HG03103 (cell line): Measurements from ENCODE around the gene RALGPS1.

ENCODE experiments used
- ATAC-seq: cut with Tn5 transposase; IDR thresholded peaks from one replicate; pipeline ENCODE4 v1.9.1; 2021; ENCODE audit warnings: low read depth; ENCODE audit not compliant: unreplicated experiment

Gene RALGPS1, protein sequence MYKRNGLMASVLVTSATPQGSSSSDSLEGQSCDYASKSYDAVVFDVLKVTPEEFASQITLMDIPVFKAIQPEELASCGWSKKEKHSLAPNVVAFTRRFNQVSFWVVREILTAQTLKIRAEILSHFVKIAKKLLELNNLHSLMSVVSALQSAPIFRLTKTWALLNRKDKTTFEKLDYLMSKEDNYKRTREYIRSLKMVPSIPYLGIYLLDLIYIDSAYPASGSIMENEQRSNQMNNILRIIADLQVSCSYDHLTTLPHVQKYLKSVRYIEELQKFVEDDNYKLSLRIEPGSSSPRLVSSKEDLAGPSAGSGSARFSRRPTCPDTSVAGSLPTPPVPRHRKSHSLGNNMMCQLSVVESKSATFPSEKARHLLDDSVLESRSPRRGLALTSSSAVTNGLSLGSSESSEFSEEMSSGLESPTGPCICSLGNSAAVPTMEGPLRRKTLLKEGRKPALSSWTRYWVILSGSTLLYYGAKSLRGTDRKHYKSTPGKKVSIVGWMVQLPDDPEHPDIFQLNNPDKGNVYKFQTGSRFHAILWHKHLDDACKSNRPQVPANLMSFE

DNA sequence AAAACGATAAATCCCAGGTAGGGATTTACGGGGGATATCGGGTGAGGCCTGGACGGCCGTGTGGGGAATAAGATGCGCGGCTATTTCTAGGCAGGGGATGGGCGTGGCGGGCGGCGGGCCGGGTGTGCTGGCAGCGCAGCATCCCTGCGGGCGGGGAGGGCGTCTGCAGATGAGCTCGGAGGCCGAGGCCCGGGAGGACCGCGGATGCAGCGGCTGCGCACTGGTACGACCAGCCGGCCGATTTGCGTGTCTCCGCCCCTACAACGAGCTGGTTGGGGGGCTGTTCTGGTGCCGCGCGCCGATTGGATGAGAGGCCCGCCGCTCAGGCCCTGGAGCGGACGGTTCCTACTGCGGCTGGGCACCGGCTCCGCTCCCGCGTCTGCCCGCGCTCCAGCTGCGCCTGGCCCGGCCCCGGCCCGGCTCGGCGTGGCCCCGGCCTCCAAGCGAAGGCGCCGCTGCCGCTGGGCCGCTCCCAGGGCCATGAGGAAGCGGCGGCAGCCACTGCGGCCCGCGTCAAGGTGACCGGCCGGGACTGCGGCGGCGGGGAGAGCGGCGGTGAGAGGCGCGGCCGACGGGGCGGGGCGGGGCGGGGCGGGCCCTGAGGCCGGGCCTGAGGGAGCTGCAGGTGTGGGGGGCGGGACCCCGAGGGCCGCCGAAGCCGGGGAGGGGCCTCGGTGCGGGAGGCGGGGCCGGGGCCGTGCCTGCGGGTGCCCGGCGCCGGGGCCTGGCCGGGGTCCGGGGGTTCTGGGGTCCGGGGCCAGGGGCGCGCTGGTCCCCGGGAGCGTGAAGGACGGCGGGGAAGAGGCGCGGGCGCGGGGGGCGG, at the start of gene RALGPS1:
Gene RALGPS1, plus strand, starts transcription at position 325 of the 823 bp plus-strand sequence. CDS start 47,508 bp downstream, outside the sequence.
- peak; percentile 91 for ATAC-seq

DNA sequence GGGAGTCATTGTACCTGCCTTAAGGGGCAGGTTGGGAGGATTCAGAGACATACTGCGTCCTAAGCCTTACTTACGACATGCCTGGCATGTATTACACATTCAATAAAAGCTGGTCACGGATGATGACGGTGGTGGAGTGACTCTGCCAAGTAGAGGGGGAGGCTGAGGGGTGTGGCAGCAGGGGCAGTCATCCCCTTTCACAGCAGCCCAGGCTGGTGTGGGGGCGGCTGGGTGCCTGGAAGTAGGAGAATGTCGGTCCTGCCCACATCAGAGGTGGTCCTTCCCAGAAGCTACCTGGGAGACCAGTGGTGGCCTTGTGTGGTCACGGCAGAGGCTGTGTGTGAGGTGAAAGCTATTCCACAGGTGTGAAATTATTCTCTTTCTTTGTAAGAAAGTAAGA, 45.2 kb upstream of the RALGPS1 start:
- ATAC-seq: no peak

DNA sequence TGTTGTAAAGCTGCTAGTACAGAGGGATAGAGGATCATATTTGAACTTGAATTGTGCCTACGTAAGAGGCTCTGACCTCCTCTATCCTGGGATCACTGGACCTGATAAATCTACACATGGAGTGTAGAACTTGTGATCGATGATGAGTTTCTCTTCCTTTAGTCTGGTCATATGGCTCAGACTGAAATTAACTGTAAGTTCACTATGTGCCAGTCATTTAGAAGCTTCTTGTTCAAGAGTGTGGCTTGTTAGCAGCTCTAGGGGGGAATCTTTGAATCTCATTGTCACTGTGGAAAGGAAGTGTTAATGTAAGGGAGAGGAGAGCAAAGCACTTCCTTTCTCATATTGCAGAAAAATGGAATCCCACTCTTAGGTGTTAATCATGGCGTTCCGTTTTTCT, 42.1 kb upstream of the RALGPS1 start:
- ATAC-seq: no peak

DNA sequence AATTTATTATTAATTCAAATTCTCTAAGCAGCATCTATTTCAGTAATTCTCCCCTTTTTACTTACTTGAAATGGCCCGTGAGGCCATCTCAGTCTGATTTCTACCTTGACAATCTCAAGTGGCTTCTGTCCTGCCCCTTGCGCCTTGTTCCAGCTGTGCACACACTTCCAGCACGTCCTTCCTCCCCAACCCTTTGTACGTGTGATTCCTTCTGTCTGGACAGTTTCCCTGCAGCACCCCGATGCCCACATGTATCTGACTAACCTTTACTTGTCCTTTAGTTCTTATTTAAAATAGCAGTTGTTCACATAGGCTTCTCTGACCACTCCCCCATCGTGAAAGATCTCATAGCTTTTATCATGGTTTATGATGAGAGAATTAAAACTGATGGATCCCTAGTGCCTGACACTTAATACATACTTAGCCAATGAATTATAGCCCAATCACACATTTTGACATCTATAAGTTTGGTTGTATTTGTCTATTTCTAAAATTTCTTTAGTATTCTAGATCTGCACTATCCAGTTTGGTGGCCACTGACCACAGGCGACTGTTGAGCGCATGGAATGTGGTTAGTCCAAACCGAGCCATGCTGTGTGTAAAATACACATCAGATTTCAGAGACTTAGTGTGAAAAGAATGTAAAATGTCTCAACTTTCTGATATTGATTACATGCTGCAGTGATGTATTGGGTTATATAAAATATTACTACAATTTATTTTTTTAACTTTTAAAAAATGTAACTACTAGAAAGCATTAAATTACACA, 39.9 kb upstream of the RALGPS1 start:
- ATAC-seq: no peak

DNA sequence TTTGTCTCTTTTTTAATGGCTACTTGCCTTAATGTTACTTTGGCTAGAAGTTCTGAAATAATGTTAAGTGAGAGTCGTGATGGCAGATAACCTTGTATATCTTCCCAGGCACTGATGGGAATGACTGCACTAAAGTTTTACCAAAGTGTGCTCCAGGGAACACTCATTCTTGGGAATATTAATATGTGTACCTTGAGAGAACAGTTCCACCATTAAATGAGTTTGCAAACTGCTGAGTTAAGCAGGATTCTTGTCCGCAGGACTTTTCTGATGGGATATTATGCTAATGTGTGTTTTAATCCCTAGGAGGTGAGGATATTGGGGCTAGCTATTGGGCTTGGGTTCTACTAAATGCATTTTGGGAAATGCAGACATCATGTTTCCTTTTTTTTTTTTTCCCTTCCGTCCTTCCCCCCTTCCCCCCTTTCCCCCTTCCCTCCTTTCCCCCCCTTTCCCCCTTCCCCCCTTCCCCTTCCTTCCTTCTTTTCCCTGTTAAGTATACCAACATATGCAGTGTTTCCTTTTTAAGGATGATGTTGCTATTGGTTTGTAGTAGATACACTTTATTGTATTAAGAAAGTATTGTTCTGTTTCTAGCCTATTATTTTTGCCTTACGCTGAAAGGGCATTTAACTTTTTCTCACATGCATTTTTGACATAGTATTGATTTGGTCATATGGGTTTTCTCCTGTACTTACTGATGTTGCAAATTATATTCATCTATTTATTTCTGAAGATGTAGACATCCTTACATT, 38.6 kb upstream of the RALGPS1 start:
- no peak for ATAC-seq

DNA sequence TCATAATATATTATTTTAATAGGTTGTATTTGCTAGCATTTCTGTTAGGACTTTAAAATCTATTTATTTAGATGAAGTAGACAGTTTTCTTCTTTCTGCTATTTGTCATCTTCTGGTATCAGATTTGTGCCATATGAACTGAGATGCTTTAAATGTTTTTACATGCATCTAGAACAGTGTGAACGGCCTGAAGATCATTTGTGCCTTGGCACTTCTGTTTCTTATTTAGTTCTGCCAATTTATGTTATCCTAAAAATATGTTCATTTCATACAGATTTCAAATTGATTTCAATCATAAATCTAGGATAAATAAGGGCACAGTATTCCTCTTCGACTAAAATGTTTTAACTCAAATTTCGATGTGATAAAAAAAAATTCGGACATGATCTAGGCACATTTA, 38.1 kb upstream of the RALGPS1 start:
- ATAC-seq: no peak

DNA sequence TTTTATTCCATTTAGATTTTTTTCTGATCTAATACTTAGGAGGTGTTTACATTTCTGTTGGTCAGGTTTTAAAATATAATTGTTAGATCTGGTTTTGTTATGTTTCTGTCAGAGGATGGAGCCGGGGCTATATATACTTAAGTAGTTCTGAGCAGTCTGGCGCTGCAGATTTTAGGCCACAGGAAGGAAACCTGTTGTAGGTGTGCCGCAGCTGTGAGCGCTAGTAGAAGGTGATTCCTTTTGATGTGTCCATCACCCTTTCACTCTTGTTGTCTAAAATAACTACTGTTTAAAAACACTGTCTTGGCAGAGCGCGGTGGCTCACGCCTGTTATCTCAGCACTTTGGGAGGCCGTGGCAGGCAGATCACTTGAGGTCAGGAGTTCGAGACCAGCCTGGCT, 37.2 kb upstream of the RALGPS1 start:
- ATAC-seq: no peak

DNA sequence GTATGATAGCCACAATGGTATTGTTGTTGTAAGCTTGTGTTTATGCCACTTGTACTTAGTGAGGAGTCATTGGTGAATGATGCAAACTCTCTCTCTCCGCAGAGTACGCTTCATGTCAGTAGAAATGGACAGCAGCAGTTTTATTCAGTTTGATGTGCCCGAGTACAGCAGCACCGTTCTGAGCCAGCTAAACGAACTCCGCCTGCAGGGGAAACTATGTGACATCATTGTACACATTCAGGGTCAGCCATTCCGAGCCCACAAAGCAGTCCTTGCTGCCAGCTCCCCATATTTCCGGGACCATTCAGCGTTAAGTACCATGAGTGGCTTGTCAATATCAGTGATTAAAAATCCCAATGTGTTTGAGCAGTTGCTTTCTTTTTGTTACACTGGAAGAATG, 35.3 kb upstream of the RALGPS1 start:
- ATAC-seq: no peak

DNA sequence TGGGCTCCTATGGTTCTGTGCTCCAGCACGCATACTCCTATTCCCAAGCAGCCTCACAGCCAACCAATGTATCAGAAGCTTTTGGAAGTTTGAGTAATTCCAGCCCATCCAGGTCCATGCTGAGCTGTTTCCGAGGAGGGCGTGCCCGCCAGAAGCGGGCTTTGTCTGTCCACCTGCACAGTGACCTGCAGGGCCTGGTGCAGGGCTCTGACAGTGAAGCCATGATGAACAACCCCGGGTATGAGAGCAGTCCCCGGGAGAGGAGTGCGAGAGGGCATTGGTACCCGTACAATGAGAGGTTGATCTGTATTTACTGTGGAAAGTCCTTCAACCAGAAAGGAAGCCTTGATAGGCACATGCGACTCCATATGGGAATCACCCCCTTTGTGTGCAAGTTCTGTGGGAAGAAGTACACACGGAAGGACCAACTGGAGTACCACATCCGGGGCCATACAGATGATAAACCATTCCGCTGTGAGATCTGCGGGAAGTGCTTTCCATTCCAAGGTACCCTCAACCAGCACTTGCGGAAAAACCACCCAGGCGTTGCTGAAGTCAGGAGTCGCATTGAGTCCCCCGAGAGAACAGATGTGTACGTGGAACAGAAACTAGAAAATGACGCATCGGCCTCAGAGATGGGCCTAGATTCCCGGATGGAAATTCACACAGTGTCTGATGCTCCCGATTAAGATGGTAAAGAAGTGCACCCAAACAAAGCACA, 34.2 kb upstream of the RALGPS1 start:
- ATAC-seq: no peak

DNA sequence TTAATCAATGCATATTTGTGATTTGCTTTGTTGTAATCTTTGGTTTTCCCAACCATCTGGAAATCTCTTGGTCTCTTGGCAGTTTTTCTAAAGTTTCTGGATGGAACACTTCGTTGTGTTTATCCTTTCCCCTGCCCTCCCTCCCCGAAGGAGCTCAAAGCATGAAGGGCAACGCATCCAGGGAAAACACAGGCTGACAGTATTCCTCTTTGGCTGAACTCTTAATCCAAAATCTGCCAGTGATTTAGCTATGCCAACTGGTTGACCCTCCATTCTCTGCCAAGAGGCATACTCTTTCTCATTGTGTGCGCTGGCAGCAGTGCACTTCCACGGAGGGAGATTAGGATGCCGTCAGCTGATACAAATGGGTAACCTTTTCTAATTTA, 33.6 kb upstream of the RALGPS1 start:
- ATAC-seq: no peak

DNA sequence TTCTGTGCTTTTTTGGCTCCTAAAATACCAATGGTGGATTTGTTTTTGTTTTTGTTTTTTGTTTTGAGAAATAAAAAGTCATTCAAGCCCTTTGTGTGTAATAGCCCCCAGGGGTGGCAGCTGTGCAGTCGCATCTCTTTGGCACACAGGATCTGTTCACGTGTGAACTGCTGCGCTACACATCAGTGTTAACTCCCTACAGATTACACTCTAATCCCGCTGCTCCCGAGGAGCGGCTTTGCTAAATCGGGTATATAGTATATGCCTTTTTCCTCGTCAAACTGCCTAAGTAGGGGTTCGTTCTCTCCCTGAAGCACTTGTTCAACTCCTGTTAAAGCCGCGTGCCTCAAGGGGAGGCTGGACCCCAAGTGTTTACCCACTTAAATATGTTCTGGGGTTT, 31.8 kb upstream of the RALGPS1 start:
- no peak for ATAC-seq

DNA sequence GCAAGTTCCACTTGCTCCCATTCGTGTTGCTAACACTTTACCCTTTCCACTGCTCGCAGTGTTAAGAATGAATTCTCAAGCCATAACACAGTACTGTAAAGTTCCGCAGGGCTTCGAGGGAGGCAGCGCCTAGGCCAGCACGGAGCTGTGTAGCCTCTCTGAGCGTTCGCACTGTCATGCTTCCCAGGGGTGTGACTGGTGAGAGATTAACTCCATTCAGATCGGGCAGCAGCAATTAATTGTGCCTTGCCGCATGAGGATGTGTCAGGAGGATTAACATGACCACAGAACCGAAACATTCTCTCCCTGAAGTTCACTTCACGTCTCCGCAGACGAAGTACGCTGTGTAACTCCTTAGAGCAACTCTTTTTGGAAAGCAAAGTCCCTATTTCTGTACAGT, 30.9 kb upstream of the RALGPS1 start:
- no peak for ATAC-seq

DNA sequence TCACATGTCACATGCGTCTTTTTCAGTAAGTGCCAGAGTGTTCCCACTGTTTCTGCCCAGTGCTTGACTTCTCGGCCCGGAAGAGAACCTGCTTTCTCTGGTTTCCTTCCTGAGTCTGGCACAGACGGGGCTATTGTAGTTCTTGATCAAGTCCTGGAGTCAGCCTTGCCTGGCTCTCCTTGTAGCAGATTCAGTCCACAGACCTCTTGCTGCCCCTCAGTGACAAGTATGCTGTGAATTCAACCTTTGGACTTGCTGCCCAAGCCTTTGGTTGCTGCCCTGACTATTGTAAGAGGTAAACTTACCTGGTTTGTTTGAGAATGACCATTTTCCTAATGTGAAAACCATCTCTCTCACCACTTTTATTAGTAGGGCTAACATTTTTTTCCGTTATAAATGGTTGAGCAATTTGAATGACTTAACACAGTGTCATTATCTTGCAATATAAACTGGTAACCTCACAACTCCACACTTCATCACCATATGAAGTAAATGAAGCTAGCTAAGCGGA, 29.4 kb upstream of the RALGPS1 start:
- no peak for ATAC-seq

DNA sequence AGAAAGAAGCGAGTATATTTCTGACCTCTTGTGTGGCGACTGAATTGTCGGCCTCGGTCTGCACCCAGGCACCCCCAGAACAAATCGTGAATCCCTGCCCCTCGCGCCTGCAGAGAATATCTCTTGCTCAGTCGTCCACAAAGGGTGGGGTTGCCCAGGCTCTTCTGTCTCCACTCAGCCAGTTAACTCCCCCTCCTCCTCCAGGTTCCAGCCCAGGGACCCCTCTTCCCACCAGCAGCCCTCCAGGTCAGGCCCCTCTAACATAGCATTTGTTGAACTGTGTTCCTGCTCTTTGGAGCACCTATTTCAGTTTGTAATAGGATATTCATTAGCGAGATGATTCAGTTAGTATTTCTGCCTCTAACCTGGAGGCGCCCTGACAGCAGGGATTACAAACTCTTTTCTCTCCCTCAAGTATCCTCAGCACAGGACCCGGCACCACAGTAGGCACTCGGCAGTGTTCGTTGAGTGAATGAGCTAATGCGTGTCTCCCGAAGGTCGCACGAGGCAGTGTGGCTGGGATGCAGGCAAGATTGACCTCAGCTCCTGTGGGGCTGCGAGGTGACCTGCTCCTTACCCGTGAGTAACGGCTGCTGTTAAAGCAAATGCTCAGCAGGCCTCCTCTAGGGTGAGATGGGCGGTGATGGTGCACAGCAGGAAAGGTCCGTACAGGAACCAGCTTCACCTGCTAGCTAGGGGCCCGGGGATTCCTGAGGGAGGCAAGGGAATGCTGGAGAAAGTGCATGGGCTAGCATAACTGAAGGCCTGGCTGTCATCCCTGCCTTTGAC, 28.4 kb upstream of the RALGPS1 start:
- no peak for ATAC-seq

DNA sequence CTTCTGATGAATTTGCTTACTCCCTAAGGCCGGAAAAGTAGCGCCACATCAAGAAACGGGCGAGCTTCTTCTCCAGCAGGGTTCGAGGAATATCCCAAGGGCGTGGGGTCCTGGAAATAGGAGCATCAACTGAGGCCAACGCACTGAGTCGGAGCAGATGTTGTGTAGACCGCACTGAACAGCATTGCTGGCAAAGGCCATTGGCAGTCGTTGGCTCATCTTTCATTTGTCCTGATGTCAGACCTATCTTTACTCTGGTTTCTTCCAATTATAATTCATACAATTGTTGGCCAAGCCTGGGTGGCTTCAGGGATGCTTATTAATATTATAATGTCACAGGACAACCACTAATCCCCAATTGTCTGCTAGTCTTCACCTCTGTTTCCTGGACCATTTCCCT, 27.7 kb upstream of the RALGPS1 start:
- no peak for ATAC-seq

DNA sequence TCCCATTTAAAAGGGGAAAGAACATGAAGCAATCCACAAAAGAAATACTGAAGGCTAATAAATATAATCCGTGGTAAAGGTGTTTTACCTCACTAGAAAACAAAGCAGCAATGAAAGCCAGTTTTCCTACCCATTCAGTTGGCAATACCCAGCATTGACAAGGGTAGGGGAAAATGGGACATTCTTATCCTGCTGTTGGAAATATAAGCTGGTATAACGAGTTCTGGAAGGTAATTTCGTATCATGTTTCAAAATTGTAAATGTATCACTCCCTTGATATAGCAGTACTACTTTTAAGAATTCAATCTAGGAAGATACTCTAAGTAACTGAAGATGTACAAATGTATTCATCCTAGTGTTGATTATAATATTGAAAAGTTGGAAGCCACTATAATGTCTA, 22.9 kb upstream of the RALGPS1 start:
- no peak for ATAC-seq

DNA sequence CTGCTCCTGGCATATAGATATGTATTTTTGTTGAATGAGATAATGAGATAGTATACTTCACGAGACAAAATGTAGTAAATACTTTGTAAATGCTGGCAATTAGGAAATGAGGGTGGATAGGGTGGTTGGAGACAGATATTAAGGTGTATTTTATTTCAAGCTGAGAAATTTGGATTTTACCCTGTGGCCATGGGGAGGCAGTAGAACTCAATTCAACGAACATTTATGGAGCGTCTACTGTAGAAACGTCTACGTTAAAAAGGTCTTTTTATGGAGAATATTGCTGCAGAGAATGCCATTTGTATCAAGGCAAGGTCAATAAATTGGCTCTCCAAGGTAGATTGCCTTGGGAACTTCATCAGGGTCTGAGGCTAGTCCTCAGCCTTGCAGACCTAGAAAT, 21.5 kb upstream of the RALGPS1 start:
- ATAC-seq: no peak

DNA sequence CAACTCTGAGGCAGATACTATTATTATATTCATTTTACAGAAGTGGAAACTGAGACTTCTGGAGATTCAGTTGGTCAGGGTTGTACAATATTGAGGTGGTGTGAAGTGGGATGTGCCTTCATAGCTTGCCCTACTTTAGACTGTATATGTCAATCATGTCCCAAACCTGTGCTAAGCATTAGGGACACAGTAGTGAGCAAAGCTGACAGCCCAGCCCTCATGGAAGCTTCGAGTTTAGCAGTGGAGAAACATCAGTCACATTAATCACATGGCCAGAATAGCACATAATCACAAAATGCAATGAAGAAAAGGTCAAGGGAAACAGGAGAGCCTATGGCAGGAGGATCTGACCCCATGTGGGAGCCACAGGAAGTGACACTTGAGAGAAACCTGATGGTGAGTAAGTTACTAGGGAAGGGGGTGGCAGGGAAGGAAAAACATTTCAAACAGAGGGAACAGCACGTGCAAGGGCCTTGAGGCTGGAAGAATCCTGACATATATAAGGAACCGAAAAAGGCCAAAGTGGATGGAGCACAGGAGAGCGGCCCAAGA, 20.5 kb upstream of the RALGPS1 start:
- no peak for ATAC-seq
